ENCODE results near the gene NT5M.

The NT5M gene

GRCh38 chr17:17343160-17343735 lies 40.1 kb downstream of the NT5M start:
- no peak for DNase-seq (ENCODE audit: low read depth)
- TF ChIP-seq CTCF (IDR thresholded peaks at IDR 0.05; ENCODE audit: insufficient read depth, low read depth, low read length, missing control alignments) = no peak

GRCh38 chr17:17343896-17344506 lies 40.8 kb downstream of the NT5M start:
- no peak overlapping the region for H3K4me3 ChIP-seq (ENCODE audit: low read depth, low read length)
- DNase-seq (ENCODE audit: low read depth) = no peak
- TF ChIP-seq CTCF (IDR thresholded peaks at IDR 0.05; ENCODE audit: insufficient read depth, low read depth, low read length, missing control alignments) = no peak

More at GRCh38 chr17:17343160-17343735, 40.1 kb downstream of the NT5M start:
- H3K4me3 ChIP-seq (ENCODE audit: low read depth, low read length) = no peak overlapping the region

GRCh38 chr17:17344507-17345293 lies 41.5 kb downstream of the NT5M start:
- H3K4me3 ChIP-seq (ENCODE audit: low read depth, low read length) = no peak overlapping the region
- TF ChIP-seq CTCF (IDR thresholded peaks at IDR 0.05; ENCODE audit: insufficient read depth, low read depth, low read length, missing control alignments) = no peak
- no peak for DNase-seq (ENCODE audit: low read depth)

- DNase-seq (ENCODE audit: low read depth) = no peak
- no peak for TF ChIP-seq CTCF (IDR thresholded peaks at IDR 0.05; ENCODE audit: insufficient read depth, low read depth, low read length, missing control alignments)
- no peak overlapping the region for H3K4me3 ChIP-seq (ENCODE audit: low read depth, low read length)
These were observed 42.1 kb downstream of the NT5M start for GRCh38 chr17:17345294-17345597.

GRCh38 chr17:17345686-17346427 lies 42.7 kb downstream of the NT5M start:
- H3K4me3 ChIP-seq (ENCODE audit: low read depth, low read length) = no peak overlapping the region
- TF ChIP-seq CTCF (IDR thresholded peaks at IDR 0.05; ENCODE audit: insufficient read depth, low read depth, low read length, missing control alignments) = no peak
- no peak for DNase-seq (ENCODE audit: low read depth)

GRCh38 chr17:17346428-17347233 lies 43.5 kb downstream of the NT5M start:
- TF ChIP-seq CTCF (IDR thresholded peaks at IDR 0.05; ENCODE audit: insufficient read depth, low read depth, low read length, missing control alignments) = no peak
- H3K4me3 ChIP-seq (ENCODE audit: low read depth, low read length) = no peak overlapping the region
- no peak for DNase-seq (ENCODE audit: low read depth)
